ENCODE results near the gene TAF10.

Gene TAF10

GRCh38 chr11:6640036-6640984 lies 28.3 kb upstream of the TAF10 start:
- DNase-seq (ENCODE audit: low read depth) = no peak

GRCh38 chr11:6638429-6638828 lies 26.4 kb upstream of the TAF10 start:
- DNase-seq (ENCODE audit: low read depth) = no peak

GRCh38 chr11:6637871-6638270 lies 25.9 kb upstream of the TAF10 start:
- no peak for DNase-seq (ENCODE audit: low read depth)

- no peak for DNase-seq (ENCODE audit: low read depth)
Observed at GRCh38 chr11:6636480-6636879, 24.5 kb upstream of the TAF10 start.

- DNase-seq (ENCODE audit: low read depth) = no peak
Observed at GRCh38 chr11:6635082-6635932, 23.3 kb upstream of the TAF10 start.

- DNase-seq (ENCODE audit: low read depth) = no peak
Observed at GRCh38 chr11:6634534-6634933, 22.5 kb upstream of the TAF10 start.

GRCh38 chr11:6633422-6634408 lies 21.7 kb upstream of the TAF10 start:
- no peak for DNase-seq (ENCODE audit: low read depth)

GRCh38 chr11:6632116-6633073 lies 20.4 kb upstream of the TAF10 start:
- no peak for DNase-seq (ENCODE audit: low read depth)

GRCh38 chr11:6631361-6631890 lies 19.4 kb upstream of the TAF10 start:
- no peak for DNase-seq (ENCODE audit: low read depth)

GRCh38 chr11:6630632-6631291 lies 18.7 kb upstream of the TAF10 start:
- DNase-seq (ENCODE audit: low read depth) = no peak

- DNase-seq (ENCODE audit: low read depth) = no peak
Observed at GRCh38 chr11:6629892-6630631, 18.0 kb upstream of the TAF10 start.

GRCh38 chr11:6629573-6629891 lies 17.5 kb upstream of the TAF10 start:
- no peak for DNase-seq (ENCODE audit: low read depth)

GRCh38 chr11:6628526-6628925 lies 16.5 kb upstream of the TAF10 start:
- DNase-seq (ENCODE audit: low read depth) = no peak

- DNase-seq (ENCODE audit: low read depth) = no peak
Observed at GRCh38 chr11:6627762-6628241, 15.8 kb upstream of the TAF10 start.

GRCh38 chr11:6626971-6627761 lies 15.2 kb upstream of the TAF10 start:
- no peak for DNase-seq (ENCODE audit: low read depth)

- DNase-seq (ENCODE audit: low read depth) = no peak
Observed at GRCh38 chr11:6625832-6626420, 13.9 kb upstream of the TAF10 start.

GRCh38 chr11:6625156-6625831 lies 13.3 kb upstream of the TAF10 start:
- DNase-seq (ENCODE audit: low read depth) = no peak

All from T-helper 22 cell (primary cell).